PC-3 (cell line): ENCODE results near the gene TUBA4A.

Source experiments
- EZH2 ChIP-seq: fragments of 300-600 bp; sonication (generic); IDR thresholded peaks from one replicate; pipeline ENCODE4 v1.6.1; 2017; ENCODE audit warnings: antibody characterized with exemption, mild to moderate bottlenecking, low read length; ENCODE audit not compliant: unreplicated experiment
- EZH2phosphoT487 ChIP-seq: fragments of 300-600 bp; sonication (generic); IDR thresholded peaks from 2 replicates; pipeline ENCODE4 v1.6.1; 2018; ENCODE audit warnings: mild to moderate bottlenecking, antibody characterized with exemption, low read length, borderline replicate concordance
- TF ChIP-seq, protein P1 (sequence below): fragments of 300-600 bp; sonication (generic); conservative IDR thresholded peaks from 2 replicates; pipeline ENCODE4 v1.5.1; 2017; ENCODE audit warnings: antibody characterized with exemption, low read depth, mild to moderate bottlenecking, low read length

DNA sequence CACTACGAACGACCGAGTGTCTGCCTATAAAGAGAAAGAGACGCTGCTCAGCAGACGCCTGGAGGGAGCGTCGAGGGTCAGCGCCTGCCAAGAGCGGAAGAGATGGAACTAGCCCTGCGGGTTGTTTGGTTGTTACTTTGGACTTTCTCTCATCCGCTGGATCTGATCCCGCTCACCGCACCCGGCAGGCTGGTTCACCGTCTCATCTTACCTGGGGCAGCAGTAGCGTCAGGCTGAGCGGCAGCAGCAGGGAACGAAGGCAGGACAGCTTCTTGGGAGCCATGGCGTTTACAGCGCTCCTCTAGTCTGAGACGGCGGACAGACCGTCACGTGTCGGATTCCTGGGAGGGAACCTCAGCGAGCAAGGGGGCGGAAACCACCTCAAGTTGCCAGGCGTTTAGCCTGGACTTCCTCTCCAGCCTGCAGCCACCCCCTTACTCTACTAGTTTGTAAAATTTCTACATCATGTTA, 10.4 kb downstream of the TUBA4A start:
- TF ChIP-seq, protein P1, sequence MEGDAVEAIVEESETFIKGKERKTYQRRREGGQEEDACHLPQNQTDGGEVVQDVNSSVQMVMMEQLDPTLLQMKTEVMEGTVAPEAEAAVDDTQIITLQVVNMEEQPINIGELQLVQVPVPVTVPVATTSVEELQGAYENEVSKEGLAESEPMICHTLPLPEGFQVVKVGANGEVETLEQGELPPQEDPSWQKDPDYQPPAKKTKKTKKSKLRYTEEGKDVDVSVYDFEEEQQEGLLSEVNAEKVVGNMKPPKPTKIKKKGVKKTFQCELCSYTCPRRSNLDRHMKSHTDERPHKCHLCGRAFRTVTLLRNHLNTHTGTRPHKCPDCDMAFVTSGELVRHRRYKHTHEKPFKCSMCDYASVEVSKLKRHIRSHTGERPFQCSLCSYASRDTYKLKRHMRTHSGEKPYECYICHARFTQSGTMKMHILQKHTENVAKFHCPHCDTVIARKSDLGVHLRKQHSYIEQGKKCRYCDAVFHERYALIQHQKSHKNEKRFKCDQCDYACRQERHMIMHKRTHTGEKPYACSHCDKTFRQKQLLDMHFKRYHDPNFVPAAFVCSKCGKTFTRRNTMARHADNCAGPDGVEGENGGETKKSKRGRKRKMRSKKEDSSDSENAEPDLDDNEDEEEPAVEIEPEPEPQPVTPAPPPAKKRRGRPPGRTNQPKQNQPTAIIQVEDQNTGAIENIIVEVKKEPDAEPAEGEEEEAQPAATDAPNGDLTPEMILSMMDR = no peak
- TF ChIP-seq EZH2 (no peak), EZH2phosphoT487 (no peak)
